HEK293 (cell line): ENCODE measurements around the gene GALNT8.

Experiments
- EGR2 ChIP-seq: fragments of 450-650 bp; formaldehyde crosslinking; IDR thresholded peaks from 2 replicates; pipeline ENCODE4 v1.5.1; 2016; ENCODE audit warnings: low read depth, missing biosample characterization, missing genetic modification characterization
- MYNN ChIP-seq: fragments of 450-650 bp; formaldehyde crosslinking; IDR thresholded peaks from 2 replicates; pipeline ENCODE4 v1.5.1; 2016; ENCODE audit warnings: missing biosample characterization, missing genetic modification characterization, borderline replicate concordance
- TRIM28 ChIP-seq: IDR thresholded peaks from 2 replicates; pipeline ENCODE4 v1.6.1; 2011; ENCODE audit warnings: low read length, control low read depth, borderline replicate concordance
- ZBTB8A ChIP-seq: fragments of 450-650 bp; formaldehyde crosslinking; IDR thresholded peaks from 2 replicates; pipeline ENCODE4 v1.5.1; 2016; ENCODE audit warnings: missing biosample characterization, missing genetic modification characterization
- ZFP37 ChIP-seq: fragments of 450-650 bp; formaldehyde crosslinking; IDR thresholded peaks from 2 replicates; pipeline ENCODE4 v1.5.1; 2016; ENCODE audit warnings: missing biosample characterization, missing genetic modification characterization
- ZNF114 ChIP-seq: fragments of 450-650 bp; formaldehyde crosslinking; IDR thresholded peaks from 2 replicates; pipeline ENCODE4 v1.5.0; 2017; ENCODE audit warnings: missing biosample characterization, missing genetic modification characterization
- ZNF146 ChIP-seq: fragments of 450-650 bp; formaldehyde crosslinking; IDR thresholded peaks from 2 replicates; pipeline ENCODE4 v1.5.1; 2016; ENCODE audit warnings: missing biosample characterization, missing genetic modification characterization
- ZNF223 ChIP-seq: fragments of 450-650 bp; formaldehyde crosslinking; IDR thresholded peaks from 2 replicates; pipeline ENCODE4 v1.5.1; 2016; ENCODE audit warnings: missing biosample characterization, missing genetic modification characterization
- ZNF23 ChIP-seq: fragments of 450-650 bp; formaldehyde crosslinking; IDR thresholded peaks from 2 replicates; pipeline ENCODE4 v1.5.1; 2016; ENCODE audit warnings: missing biosample characterization, missing genetic modification characterization, borderline replicate concordance
- ZNF274 ChIP-seq, 2 experiments: fragments of 200-500 bp in 1 of 2; fragments of 450-650 bp in 1 of 2; sonication (Bioruptor generic) in 1 of 2; formaldehyde crosslinking in 1 of 2; IDR thresholded peaks; 2 replicates each; pipeline versions ENCODE4 v1.5.1 to v1.6.1; 2014 to 2016; ENCODE audit warnings: borderline replicate concordance in 1 of 2, inconsistent platforms in 1 of 2, low read length in 1 of 2, missing biosample characterization in 1 of 2, missing genetic modification characterization in 1 of 2
- ZNF423 ChIP-seq: fragments of 450-650 bp; formaldehyde crosslinking; IDR thresholded peaks from 2 replicates; pipeline ENCODE4 v1.5.1; 2016; ENCODE audit warnings: missing biosample characterization, missing genetic modification characterization
- ZNF501 ChIP-seq: fragments of 450-650 bp; formaldehyde crosslinking; IDR thresholded peaks from 2 replicates; pipeline ENCODE4 v1.5.1; 2016; ENCODE audit warnings: missing biosample characterization, missing genetic modification characterization
- ZNF544 ChIP-seq: fragments of 450-650 bp; formaldehyde crosslinking; IDR thresholded peaks from 2 replicates; pipeline ENCODE4 v1.5.0; 2017; ENCODE audit warnings: missing biosample characterization, missing genetic modification characterization
- ZNF548 ChIP-seq: fragments of 450-650 bp; formaldehyde crosslinking; IDR thresholded peaks from 2 replicates; pipeline ENCODE4 v1.5.1; 2016; ENCODE audit warnings: missing biosample characterization, missing genetic modification characterization
- ZNF561 ChIP-seq: fragments of 450-650 bp; IDR thresholded peaks from 2 replicates; pipeline ENCODE4 v1.5.1; 2018; ENCODE audit warnings: missing biosample characterization, missing genetic modification characterization, borderline replicate concordance
- ZNF585B ChIP-seq: fragments of 450-650 bp; formaldehyde crosslinking; IDR thresholded peaks from 2 replicates; pipeline ENCODE4 v1.5.1; 2016; ENCODE audit warnings: missing biosample characterization, missing genetic modification characterization
- ZNF596 ChIP-seq: fragments of 450-650 bp; IDR thresholded peaks from 2 replicates; pipeline ENCODE4 v1.5.0; 2018; ENCODE audit warnings: missing biosample characterization, mild to moderate bottlenecking, missing genetic modification characterization, moderate library complexity
- ZNF610 ChIP-seq: fragments of 450-650 bp; formaldehyde crosslinking; IDR thresholded peaks from 2 replicates; pipeline ENCODE4 v1.5.1; 2016; ENCODE audit warnings: missing biosample characterization, missing genetic modification characterization, borderline replicate concordance
- ZNF621 ChIP-seq: fragments of 450-650 bp; formaldehyde crosslinking; IDR thresholded peaks from 2 replicates; pipeline ENCODE4 v1.5.1; 2017; ENCODE audit warnings: missing biosample characterization, missing genetic modification characterization
- ZNF626 ChIP-seq: fragments of 450-650 bp; sonication (Bioruptor Pico); formaldehyde crosslinking; IDR thresholded peaks from 2 replicates; pipeline ENCODE4 v1.5.1; 2018; ENCODE audit warnings: missing biosample characterization, missing genetic modification characterization, inconsistent platforms
- ZNF639 ChIP-seq: fragments of 450-650 bp; formaldehyde crosslinking; IDR thresholded peaks from 2 replicates; pipeline ENCODE4 v1.5.1; 2016; ENCODE audit warnings: missing biosample characterization, missing genetic modification characterization
- ZNF670 ChIP-seq: fragments of 450-650 bp; formaldehyde crosslinking; IDR thresholded peaks from 2 replicates; pipeline ENCODE4 v1.5.1; 2016; ENCODE audit warnings: missing biosample characterization, missing genetic modification characterization, low read depth
- ZNF677 ChIP-seq: fragments of 450-650 bp; IDR thresholded peaks from 2 replicates; pipeline ENCODE4 v1.5.0; 2018; ENCODE audit warnings: missing biosample characterization, mild to moderate bottlenecking, missing genetic modification characterization, moderate library complexity
- ZNF785 ChIP-seq: fragments of 450-650 bp; formaldehyde crosslinking; IDR thresholded peaks from 2 replicates; pipeline ENCODE4 v1.5.1; 2016; ENCODE audit warnings: missing biosample characterization, missing genetic modification characterization
- ZNF837 ChIP-seq: fragments of 450-650 bp; formaldehyde crosslinking; IDR thresholded peaks from 2 replicates; pipeline ENCODE4 v1.5.1; 2016; ENCODE audit warnings: missing biosample characterization, missing genetic modification characterization
- TF ChIP-seq, protein P1 (sequence below): fragments of 450-650 bp; formaldehyde crosslinking; IDR thresholded peaks from 2 replicates; pipeline ENCODE4 v1.5.1; 2017; ENCODE audit warnings: missing biosample characterization, missing genetic modification characterization
- TF ChIP-seq, protein P2 (sequence below): fragments of 450-650 bp; formaldehyde crosslinking; IDR thresholded peaks from 2 replicates; pipeline ENCODE4 v1.5.1; 2017; ENCODE audit warnings: missing biosample characterization, missing genetic modification characterization
- TF ChIP-seq, protein P3 (sequence below): fragments of 450-650 bp; formaldehyde crosslinking; IDR thresholded peaks from 2 replicates; pipeline ENCODE4 v1.5.1; 2016; ENCODE audit warnings: missing biosample characterization, missing genetic modification characterization
- TF ChIP-seq, protein P4 (sequence below): fragments of 450-650 bp; IDR thresholded peaks from 2 replicates; pipeline ENCODE4 v1.5.1; 2018; ENCODE audit warnings: missing biosample characterization, missing genetic modification characterization

The GALNT8 gene

GRCh38 chr12:4809449-4810218, 89.4 kb downstream of the GALNT8 start (continued):
- TF ChIP-seq, protein P1, sequence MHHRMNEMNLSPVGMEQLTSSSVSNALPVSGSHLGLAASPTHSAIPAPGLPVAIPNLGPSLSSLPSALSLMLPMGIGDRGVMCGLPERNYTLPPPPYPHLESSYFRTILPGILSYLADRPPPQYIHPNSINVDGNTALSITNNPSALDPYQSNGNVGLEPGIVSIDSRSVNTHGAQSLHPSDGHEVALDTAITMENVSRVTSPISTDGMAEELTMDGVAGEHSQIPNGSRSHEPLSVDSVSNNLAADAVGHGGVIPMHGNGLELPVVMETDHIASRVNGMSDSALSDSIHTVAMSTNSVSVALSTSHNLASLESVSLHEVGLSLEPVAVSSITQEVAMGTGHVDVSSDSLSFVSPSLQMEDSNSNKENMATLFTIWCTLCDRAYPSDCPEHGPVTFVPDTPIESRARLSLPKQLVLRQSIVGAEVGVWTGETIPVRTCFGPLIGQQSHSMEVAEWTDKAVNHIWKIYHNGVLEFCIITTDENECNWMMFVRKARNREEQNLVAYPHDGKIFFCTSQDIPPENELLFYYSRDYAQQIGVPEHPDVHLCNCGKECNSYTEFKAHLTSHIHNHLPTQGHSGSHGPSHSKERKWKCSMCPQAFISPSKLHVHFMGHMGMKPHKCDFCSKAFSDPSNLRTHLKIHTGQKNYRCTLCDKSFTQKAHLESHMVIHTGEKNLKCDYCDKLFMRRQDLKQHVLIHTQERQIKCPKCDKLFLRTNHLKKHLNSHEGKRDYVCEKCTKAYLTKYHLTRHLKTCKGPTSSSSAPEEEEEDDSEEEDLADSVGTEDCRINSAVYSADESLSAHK (tag by site-specific recombination): no peak
- no peak for TF ChIP-seq ZNF670 (tag by site-specific recombination)
- TF ChIP-seq ZNF585B: no peak
- TF ChIP-seq, protein P2, sequence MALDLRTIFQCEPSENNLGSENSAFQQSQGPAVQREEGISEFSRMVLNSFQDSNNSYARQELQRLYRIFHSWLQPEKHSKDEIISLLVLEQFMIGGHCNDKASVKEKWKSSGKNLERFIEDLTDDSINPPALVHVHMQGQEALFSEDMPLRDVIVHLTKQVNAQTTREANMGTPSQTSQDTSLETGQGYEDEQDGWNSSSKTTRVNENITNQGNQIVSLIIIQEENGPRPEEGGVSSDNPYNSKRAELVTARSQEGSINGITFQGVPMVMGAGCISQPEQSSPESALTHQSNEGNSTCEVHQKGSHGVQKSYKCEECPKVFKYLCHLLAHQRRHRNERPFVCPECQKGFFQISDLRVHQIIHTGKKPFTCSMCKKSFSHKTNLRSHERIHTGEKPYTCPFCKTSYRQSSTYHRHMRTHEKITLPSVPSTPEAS: no peak
- no peak for TF ChIP-seq ZNF23 (tag by site-specific recombination)
- no peak for TF ChIP-seq ZNF274 (IDR thresholded peaks at IDR 0.05; ENCODE audit: low read length)
- no peak for TF ChIP-seq ZNF274 (tag by site-specific recombination; IDR thresholded peaks at IDR 0.05; ENCODE audit: borderline replicate concordance)
- TF ChIP-seq ZNF610 (tag by site-specific recombination): no peak
- TF ChIP-seq ZNF501 (tag by site-specific recombination): no peak
- TF ChIP-seq ZNF548 (tag by site-specific recombination): no peak
- TF ChIP-seq ZNF639: no peak
- no peak for TF ChIP-seq MYNN (tag by site-specific recombination)
- TF ChIP-seq ZNF561 (tag by site-specific recombination): 0 out of 2 replicates have a peak, but pooled peaks have one; percentile 35
- TF ChIP-seq ZFP37 (tag by site-specific recombination): no peak
- TF ChIP-seq ZNF423 (tag by site-specific recombination): 0 out of 2 replicates have a peak, but pooled peaks have one; percentile 7
- peak; percentile 96 for TF ChIP-seq ZBTB8A
- no peak for TF ChIP-seq ZNF621 (tag by site-specific recombination)
- no peak for TF ChIP-seq TRIM28
- TF ChIP-seq ZNF544 (tag by site-specific recombination): no peak
- TF ChIP-seq, protein P3, sequence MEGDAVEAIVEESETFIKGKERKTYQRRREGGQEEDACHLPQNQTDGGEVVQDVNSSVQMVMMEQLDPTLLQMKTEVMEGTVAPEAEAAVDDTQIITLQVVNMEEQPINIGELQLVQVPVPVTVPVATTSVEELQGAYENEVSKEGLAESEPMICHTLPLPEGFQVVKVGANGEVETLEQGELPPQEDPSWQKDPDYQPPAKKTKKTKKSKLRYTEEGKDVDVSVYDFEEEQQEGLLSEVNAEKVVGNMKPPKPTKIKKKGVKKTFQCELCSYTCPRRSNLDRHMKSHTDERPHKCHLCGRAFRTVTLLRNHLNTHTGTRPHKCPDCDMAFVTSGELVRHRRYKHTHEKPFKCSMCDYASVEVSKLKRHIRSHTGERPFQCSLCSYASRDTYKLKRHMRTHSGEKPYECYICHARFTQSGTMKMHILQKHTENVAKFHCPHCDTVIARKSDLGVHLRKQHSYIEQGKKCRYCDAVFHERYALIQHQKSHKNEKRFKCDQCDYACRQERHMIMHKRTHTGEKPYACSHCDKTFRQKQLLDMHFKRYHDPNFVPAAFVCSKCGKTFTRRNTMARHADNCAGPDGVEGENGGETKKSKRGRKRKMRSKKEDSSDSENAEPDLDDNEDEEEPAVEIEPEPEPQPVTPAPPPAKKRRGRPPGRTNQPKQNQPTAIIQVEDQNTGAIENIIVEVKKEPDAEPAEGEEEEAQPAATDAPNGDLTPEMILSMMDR (tag by site-specific recombination): peak; percentile 72
- TF ChIP-seq ZNF223 (tag by site-specific recombination): no peak
- no peak for TF ChIP-seq ZNF114 (tag by site-specific recombination)
- no peak for TF ChIP-seq ZNF596 (tag by site-specific recombination)
- no peak for TF ChIP-seq ZNF837 (tag by site-specific recombination)
- TF ChIP-seq, protein P4, sequence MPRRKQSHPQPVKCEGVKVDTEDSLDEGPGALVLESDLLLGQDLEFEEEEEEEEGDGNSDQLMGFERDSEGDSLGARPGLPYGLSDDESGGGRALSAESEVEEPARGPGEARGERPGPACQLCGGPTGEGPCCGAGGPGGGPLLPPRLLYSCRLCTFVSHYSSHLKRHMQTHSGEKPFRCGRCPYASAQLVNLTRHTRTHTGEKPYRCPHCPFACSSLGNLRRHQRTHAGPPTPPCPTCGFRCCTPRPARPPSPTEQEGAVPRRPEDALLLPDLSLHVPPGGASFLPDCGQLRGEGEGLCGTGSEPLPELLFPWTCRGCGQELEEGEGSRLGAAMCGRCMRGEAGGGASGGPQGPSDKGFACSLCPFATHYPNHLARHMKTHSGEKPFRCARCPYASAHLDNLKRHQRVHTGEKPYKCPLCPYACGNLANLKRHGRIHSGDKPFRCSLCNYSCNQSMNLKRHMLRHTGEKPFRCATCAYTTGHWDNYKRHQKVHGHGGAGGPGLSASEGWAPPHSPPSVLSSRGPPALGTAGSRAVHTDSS (tag by site-specific recombination): no peak
- TF ChIP-seq ZNF677 (tag by site-specific recombination): no peak
- no peak for TF ChIP-seq ZNF626
- TF ChIP-seq EGR2: peak; percentile 66; the same call in 1 of the 2 replicates
- no peak for TF ChIP-seq ZNF785 (tag by site-specific recombination)
- no peak for TF ChIP-seq ZNF146 (tag by site-specific recombination)
